Esophagus squamous epithelium (tissue), 4 donors: Measurements from ENCODE around the gene UMOD.

Source experiments
- CTCF ChIP-seq, 6 experiments: fragments of 450-650 bp in 4 of 6; fragments of 200-600 bp in 2 of 6; sonication (generic) in 2 of 6; IDR thresholded peaks; one replicate each; pipeline ENCODE4 v1.5.1; 2016 to 2019; ENCODE audit warnings: antibody characterized with exemption in 6 of 6, mild to moderate bottlenecking in 4 of 6, moderate library complexity in 4 of 6
- POLR2A ChIP-seq, 4 donors: fragments of 450-650 bp; IDR thresholded peaks; one replicate each; pipeline ENCODE4 v1.6.1; 2017; ENCODE audit warnings: antibody characterized with exemption in 4 of 4, mild to moderate bottlenecking in 4 of 4, moderate library complexity in 3 of 4

GRCh38 chr16:20320178-20320577, 32.3 kb downstream of the UMOD start:
- TF ChIP-seq CTCF (IDR thresholded peaks at IDR 0.05) (no peak), POLR2A (IDR thresholded peaks at IDR 0.05) (no peak)
